SJSA1 (cell line): ENCODE results near the gene MCCC1. TPM values are rescaled to one million over a fixed set of nuclear protein-coding genes. Genes with fewer than 3 reads are reported as not detected.

Experiments
- DNase-seq, 2 experiments: peaks; one replicate each; pipeline ENCODE4 v3.0.0-alpha.2; 2015 to 2020; ENCODE audit warnings: low spot score in 2 of 2, low read depth in 1 of 2
- H3K27ac ChIP-seq: fragments of 250-450 bp; sonication (Bioruptor Pico); 2 replicates; pipeline ENCODE4 v1.5.1; 2020; ENCODE audit warnings: mild to moderate bottlenecking, moderate library complexity
- H3K27me3 ChIP-seq: fragments of 250-450 bp; sonication (Bioruptor Pico); replicated peaks from 2 replicates; pipeline ENCODE4 v1.5.1; 2020; ENCODE audit warnings: mild to moderate bottlenecking, moderate library complexity
- H3K36me3 ChIP-seq: fragments of 250-450 bp; sonication (Bioruptor Pico); 2 replicates; pipeline ENCODE4 v1.5.1; 2020; ENCODE audit warnings: mild to moderate bottlenecking
- H3K4me1 ChIP-seq: fragments of 250-450 bp; sonication (Bioruptor Pico); replicated peaks from 2 replicates; pipeline ENCODE4 v1.6.1; 2021; ENCODE audit warnings: mild to moderate bottlenecking
- H3K4me3 ChIP-seq: fragments of 250-450 bp; sonication (Bioruptor Pico); 2 replicates; pipeline ENCODE4 v1.5.1; 2020; ENCODE audit warnings: mild to moderate bottlenecking
- H3K9me3 ChIP-seq: fragments of 250-450 bp; sonication (Bioruptor Pico); replicated peaks from 2 replicates; pipeline ENCODE4 v1.5.1; 2020; ENCODE audit warnings: mild to moderate bottlenecking
- total RNA-seq: library from RNA; depleted of rRNA; stranded (reverse); fragments of >200 nt; shearing (Covaris generic); gene quantifications from 2 replicates; pipeline ENCODE4 v1.2.3, GENCODE V29; 2014

Gene MCCC1
- total RNA-seq, 1 experiment from 2014 or later: 13.4 TPM

DNA sequence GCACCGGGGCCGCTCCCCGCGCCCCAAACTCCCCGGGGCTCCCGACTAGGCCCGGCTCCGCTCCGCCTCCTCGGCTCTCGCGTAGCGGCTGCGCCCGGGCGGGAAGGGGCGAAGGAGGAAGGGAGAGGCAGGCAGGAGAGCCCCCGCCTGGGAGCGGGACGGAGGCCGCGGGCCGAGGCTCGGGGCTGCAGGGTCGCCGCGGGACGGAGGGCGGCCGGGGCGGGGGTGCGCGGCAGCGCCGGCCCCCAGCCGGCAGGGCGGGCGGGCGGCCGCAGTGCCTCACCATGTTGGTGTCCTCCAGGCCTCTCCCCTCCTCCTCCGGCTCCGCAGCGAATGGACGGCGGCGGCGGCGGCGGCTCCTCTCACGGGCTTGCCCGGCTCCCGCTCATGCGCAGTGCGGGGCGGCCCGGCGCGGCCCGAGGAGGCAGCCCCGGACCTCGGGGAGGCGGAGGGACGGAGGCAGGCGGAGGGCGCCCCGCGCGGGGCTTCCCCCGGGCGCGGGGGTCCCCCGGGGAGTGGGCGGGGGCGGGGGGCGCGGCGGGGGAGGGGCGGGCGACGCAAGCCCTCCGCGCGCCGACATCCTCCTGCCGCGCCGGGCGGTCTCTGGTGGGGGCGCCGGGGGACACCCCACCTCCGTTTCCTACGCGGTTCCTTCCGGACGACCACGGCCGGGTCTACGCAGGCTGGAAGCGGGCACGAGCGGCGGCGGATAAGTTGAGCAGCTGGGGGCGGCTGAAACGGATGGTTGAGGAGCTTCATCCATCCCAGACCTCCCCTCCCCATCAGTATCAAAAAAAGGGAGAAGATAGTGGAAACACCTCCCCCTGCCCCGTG is 118.9 kb downstream of the MCCC1 start, which contains the start of gene DCUN1D1:
TSS of gene DCUN1D1 (minus strand) at position 335 of the 834 bp plus-strand sequence. CDS start at position 286, 49 bp downstream.
- Histone ChIP-seq H3K4me1 (peaks cover 13% of the 10 kb centered on the region), H3K9me3 (no peaks in the 10 kb centered on the region), H3K27me3 (no peaks in the 10 kb centered on the region), H3K4me3 (peak within 1 kb of the TSS; percentile 79), H3K36me3 (no peaks in the 10 kb centered on the region), H3K27ac (peak within 1 kb of the TSS; percentile 54)
- peak; percentile 69 to 89 for DNase-seq

- DNase-seq: peak in 1 of 2 experiments; percentile 28
- no peaks in the 10 kb centered on the region for H3K9me3 ChIP-seq
- H3K27ac ChIP-seq: peak overlapping the region; percentile 54
- H3K27me3 ChIP-seq: no peaks in the 10 kb centered on the region
- H3K4me3 ChIP-seq: peak overlapping the region; percentile 79
- peaks cover 13% of the 10 kb centered on the region for H3K4me1 ChIP-seq
- no peaks in the 10 kb centered on the region for H3K36me3 ChIP-seq
Measured at GRCh38 chr3:182979674-182980191, 119.6 kb downstream of the MCCC1 start.

GRCh38 chr3:182979103-182979673 is 120.1 kb downstream of the MCCC1 start:
- Histone ChIP-seq H3K4me3 (peak overlapping the region; percentile 79), H3K27ac (no peak overlapping the region), H3K27me3 (no peaks in the 10 kb centered on the region), H3K36me3 (no peaks in the 10 kb centered on the region), H3K4me1 (peaks cover 13% of the 10 kb centered on the region), H3K9me3 (no peaks in the 10 kb centered on the region)
- peak in 1 of 2 experiments; percentile 3 for DNase-seq

DNA sequence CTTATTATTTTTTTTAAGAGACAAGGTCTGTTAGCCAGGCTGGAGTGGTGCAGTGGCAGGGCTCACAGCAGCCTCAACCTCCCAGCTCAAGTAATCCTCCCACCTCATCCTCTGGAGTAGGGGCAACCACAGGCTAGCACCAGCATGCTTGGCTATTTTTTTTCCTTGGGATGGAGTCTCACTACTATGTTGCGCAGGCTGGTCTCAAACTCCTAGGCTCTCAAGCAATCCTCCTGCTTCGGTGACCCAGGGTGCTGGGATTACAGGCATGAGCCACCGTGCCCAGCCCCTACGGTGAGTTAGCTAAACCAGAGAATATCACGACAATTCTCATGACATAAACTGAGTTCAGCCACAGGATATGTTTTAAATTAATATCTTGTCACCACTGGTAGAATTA is 120.9 kb downstream of the MCCC1 start:
- DNase-seq: no peak
- Histone ChIP-seq H3K4me3 (no peak overlapping the region), H3K9me3 (no peaks in the 10 kb centered on the region), H3K27ac (no peak overlapping the region), H3K27me3 (no peaks in the 10 kb centered on the region), H3K36me3 (no peaks in the 10 kb centered on the region), H3K4me1 (peaks cover 13% of the 10 kb centered on the region)

- Histone ChIP-seq H3K9me3 (no peaks in the 10 kb centered on the region), H3K4me3 (no peak overlapping the region), H3K4me1 (peaks cover 12% of the 10 kb centered on the region), H3K27ac (no peak overlapping the region), H3K36me3 (no peaks in the 10 kb centered on the region), H3K27me3 (no peaks in the 10 kb centered on the region)
- no peak for DNase-seq
Measured at GRCh38 chr3:182973047-182973446, 126.2 kb downstream of the MCCC1 start.

DNA sequence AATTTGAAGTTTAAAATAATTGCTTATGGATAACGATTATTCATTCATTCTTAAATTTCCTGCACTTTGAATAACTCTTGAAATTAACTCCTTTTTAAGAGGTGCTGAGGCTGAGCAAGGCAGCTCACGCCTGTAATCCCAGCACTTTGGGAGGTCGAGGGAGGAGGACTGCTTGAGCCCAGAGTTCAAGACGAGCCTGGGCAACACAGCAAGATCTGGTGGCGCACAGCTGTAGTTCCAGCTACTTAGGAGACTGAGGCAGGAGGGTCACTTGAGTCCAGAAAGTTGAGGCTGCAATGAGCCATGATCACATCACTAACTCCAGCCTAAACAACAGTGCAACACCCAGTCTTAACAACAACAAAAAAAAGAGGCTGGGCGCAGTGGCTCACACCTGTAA is 126.9 kb downstream of the MCCC1 start:
- Histone ChIP-seq H3K4me1 (peaks cover 12% of the 10 kb centered on the region), H3K36me3 (no peaks in the 10 kb centered on the region)
- DNase-seq: no peak

DNA sequence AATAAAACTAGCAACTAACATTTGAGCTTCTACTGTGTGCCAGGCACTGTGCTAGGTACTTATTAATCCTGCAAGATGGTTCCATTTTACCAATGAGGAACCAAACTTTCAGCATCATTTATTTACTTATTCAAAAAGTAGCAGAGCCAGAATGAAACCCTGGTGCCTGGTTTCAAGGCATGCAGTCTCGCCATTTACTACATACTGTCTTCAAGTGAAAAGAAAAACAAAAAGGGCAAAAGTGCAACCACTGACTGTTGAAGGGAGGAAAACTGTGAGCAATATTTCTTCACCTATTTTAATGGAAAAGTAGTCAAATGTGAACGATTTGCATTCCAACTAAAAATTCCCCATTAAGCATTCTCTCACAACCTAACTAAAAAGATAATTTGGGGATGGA is 127.7 kb downstream of the MCCC1 start:
- Histone ChIP-seq H3K9me3 (no peaks in the 10 kb centered on the region), H3K36me3 (no peaks in the 10 kb centered on the region)

More for the DNA sequence above, 126.9 kb downstream of the MCCC1 start:
- H3K27me3 ChIP-seq: no peaks in the 10 kb centered on the region
- no peaks in the 10 kb centered on the region for H3K9me3 ChIP-seq
- H3K27ac ChIP-seq: no peak overlapping the region
- no peak overlapping the region for H3K4me3 ChIP-seq

DNA sequence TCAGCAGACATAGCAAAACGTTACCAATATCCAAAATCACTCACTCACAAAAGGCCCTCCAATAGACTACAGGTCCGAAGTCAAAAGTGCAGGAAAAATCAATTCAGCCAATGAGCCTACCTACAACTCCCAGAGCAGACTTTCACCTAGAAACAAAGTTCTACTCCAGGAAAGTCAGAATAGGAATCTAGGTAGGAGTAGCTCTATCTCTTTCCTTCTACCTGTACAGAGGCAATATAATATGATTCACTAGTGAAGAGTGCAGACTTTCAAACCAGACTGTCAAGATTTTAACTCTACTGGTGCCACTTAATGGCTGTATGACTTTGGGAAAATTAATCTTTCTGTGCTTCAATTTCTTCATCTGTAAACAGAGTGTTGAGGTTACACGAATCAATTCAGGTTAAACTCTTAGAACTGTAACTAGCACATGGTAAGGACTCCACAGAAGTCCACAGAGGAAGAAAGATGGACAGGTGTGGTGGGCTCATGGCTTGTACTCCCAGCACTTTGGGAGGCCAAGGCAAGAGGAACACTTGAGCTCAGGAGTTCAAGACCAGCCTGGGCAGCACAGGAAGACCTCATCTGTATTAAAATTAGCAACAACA is 128.4 kb downstream of the MCCC1 start:
- no peaks in the 10 kb centered on the region for H3K36me3 ChIP-seq
- no peak overlapping the region for H3K27ac ChIP-seq
- H3K9me3 ChIP-seq: no peaks in the 10 kb centered on the region
- no peak overlapping the region for H3K4me3 ChIP-seq
- no peaks in the 10 kb centered on the region for H3K27me3 ChIP-seq
- peaks cover 12% of the 10 kb centered on the region for H3K4me1 ChIP-seq
- DNase-seq: no peak

More for the DNA sequence above, 127.7 kb downstream of the MCCC1 start:
- H3K4me3 ChIP-seq: no peak overlapping the region
- no peak overlapping the region for H3K27ac ChIP-seq
- no peak for DNase-seq
- H3K4me1 ChIP-seq: peaks cover 12% of the 10 kb centered on the region
- H3K27me3 ChIP-seq: no peaks in the 10 kb centered on the region

DNA sequence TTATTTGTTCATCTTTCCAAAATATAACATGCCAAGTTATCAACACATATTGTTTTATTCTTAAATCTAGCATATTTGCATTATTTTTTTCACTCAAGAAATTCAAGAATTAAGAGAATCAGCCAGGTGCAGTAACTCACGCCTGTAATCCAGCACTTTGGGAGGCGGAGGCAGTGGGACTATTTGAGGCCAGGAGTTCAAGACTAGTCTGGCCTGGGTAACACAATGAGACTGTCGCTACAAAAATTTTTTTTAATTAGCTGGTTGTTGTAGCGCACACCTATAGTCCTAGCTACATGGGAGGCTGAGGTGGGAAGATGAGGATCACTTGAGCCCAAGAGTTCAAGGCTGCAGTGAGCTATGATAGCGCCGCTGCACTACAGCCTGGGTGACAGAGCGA is 129.4 kb downstream of the MCCC1 start:
- no peak for DNase-seq
- Histone ChIP-seq H3K4me1 (peaks cover 12% of the 10 kb centered on the region), H3K4me3 (no peak overlapping the region), H3K27ac (no peak overlapping the region), H3K9me3 (no peaks in the 10 kb centered on the region), H3K36me3 (no peaks in the 10 kb centered on the region), H3K27me3 (no peaks in the 10 kb centered on the region)

DNA sequence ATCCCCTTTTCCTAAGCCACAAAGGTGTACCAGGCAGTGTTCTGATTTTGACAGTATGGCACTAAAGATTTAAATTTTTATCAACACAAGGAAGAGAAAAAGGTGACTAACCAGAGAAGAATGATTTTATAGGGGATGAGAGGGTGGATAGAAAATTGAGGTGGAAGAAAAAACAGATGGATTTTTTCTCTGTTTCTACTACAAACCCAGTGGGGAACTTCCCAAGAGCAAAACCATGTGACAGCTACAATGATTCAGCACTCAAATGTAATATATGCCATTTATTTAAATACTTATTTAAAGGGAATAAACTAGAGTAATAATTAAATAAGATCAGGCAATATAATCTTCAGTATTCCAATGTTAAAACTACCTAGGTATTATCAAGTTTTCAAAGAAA is 130.0 kb downstream of the MCCC1 start:
- Histone ChIP-seq H3K4me3 (no peak overlapping the region), H3K27ac (no peak overlapping the region), H3K27me3 (no peaks in the 10 kb centered on the region), H3K9me3 (no peaks in the 10 kb centered on the region), H3K36me3 (no peaks in the 10 kb centered on the region), H3K4me1 (peaks cover 12% of the 10 kb centered on the region)
- DNase-seq: peak in 1 of 2 experiments; percentile 20

DNA sequence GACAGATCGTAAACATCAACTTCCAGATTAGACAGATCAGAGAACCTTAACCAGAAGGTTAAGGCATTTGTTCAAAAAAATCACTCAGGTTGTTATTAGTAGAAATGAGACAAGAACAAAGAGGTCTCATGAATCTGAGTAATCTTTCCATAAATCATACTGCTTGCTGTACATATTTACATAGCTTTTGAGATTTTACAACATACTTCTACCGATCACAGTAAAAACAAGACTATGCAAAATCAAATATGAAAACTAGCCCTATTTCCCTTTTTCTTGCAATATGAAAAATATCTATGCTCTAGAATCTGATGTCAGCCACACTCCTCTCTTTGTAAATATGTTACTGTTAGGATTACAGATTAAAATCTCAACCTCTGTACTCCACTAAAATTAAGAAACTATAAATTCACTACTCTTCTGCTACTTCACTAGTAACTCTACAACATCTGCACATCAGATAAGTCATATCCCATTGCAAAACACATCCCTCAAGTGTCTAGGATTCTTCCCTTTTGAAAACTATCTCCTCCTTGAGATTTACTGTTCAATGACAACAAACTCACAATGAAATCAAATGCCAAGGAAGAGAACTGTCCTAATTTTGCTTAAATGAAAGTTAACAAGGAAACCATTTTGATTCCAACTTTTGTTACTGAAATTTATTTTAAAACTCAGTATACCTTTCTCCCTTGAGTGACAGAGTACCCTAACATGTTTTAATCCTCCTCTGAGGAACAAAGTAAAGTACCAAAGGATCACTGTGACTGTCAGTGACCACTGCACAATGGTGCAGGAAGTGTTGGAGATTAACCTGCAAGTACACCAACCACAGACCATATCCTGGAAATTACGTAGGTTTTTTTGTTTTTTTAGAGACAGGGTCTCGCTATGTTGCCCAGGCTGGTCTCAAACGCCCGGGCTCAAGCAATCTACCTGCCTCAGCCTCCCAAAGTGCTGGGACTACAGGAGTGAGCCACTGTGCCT is 131.8 kb downstream of the MCCC1 start:
- Histone ChIP-seq H3K36me3 (peaks cover 5% of the 10 kb centered on the region), H3K9me3 (no peaks in the 10 kb centered on the region), H3K4me1 (peaks cover 12% of the 10 kb centered on the region), H3K4me3 (no peak overlapping the region), H3K27ac (no peak overlapping the region), H3K27me3 (no peaks in the 10 kb centered on the region)
- no peak for DNase-seq

GRCh38 chr3:182965861-182966366 is 133.4 kb downstream of the MCCC1 start:
- no peak overlapping the region for H3K4me3 ChIP-seq
- H3K27me3 ChIP-seq: no peaks in the 10 kb centered on the region
- no peak for DNase-seq
- H3K36me3 ChIP-seq: peaks cover 17% of the 10 kb centered on the region
- H3K9me3 ChIP-seq: no peaks in the 10 kb centered on the region
- no peak overlapping the region for H3K27ac ChIP-seq
- peaks cover 12% of the 10 kb centered on the region for H3K4me1 ChIP-seq
